ENCODE measurements around the gene UBLCP1.

- TF ChIP-seq ZNF600 (tag by site-specific recombination; IDR thresholded peaks at IDR 0.05) (no peak), ZNF768 (tag by site-specific recombination; IDR thresholded peaks at IDR 0.05) (no peak), CTCF (tag by site-specific recombination; IDR thresholded peaks at IDR 0.05) (no peak), YY1 (tag by site-specific recombination; IDR thresholded peaks at IDR 0.05) (no peak), ZNF239 (tag by site-specific recombination; IDR thresholded peaks at IDR 0.05) (no peak), ZNF138 (tag by site-specific recombination; IDR thresholded peaks at IDR 0.05; ENCODE audit: borderline replicate concordance) (no peak), ZNF184 (tag by site-specific recombination; IDR thresholded peaks at IDR 0.05) (no peak)
Measured at GRCh38 chr5:159215886-159216285, 47.2 kb upstream of the UBLCP1 start.
